Peyer's patch (tissue), 4 donors: Measurements from ENCODE around the gene ELOVL2.

Source experiments
- POLR2A ChIP-seq, 2 donors: fragments of 450-650 bp; IDR thresholded peaks; one replicate each; pipeline ENCODE4 v1.5.1; 2017; ENCODE audit warnings: antibody characterized with exemption in 2 of 2, mild to moderate bottlenecking in 2 of 2, moderate library complexity in 2 of 2
- TF ChIP-seq, protein P1 (sequence below), 6 experiments: fragments of 450-650 bp in 4 of 6; fragments of 200-600 bp in 2 of 6; sonication (generic) in 1 of 6; IDR thresholded peaks; one replicate each; pipeline ENCODE4 v1.5.1; 2017 to 2019; ENCODE audit warnings: antibody characterized with exemption in 6 of 6, mild to moderate bottlenecking in 3 of 6, moderate library complexity in 1 of 6

DNA sequence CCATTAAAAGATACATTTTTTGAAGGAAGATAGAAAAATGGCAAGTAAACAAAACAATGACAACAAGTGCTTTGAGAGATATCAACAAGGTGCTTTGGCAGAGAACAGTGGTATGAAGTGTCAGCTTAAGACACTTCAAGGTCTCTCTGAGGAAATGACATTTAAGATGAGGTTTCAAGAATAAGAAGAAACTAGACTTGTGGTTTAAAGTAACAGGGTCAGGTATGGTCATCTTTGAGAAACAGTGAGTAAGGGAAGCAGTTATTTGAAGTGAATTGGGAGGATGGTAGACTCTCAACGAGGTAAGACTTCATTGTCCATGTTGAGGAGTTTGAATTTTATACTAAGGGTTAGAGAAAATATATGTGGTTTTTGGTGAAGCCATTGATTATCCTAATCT, 79.4 kb downstream of the ELOVL2 start:
- no peak for TF ChIP-seq POLR2A (IDR thresholded peaks at IDR 0.05)
- TF ChIP-seq, protein P1, sequence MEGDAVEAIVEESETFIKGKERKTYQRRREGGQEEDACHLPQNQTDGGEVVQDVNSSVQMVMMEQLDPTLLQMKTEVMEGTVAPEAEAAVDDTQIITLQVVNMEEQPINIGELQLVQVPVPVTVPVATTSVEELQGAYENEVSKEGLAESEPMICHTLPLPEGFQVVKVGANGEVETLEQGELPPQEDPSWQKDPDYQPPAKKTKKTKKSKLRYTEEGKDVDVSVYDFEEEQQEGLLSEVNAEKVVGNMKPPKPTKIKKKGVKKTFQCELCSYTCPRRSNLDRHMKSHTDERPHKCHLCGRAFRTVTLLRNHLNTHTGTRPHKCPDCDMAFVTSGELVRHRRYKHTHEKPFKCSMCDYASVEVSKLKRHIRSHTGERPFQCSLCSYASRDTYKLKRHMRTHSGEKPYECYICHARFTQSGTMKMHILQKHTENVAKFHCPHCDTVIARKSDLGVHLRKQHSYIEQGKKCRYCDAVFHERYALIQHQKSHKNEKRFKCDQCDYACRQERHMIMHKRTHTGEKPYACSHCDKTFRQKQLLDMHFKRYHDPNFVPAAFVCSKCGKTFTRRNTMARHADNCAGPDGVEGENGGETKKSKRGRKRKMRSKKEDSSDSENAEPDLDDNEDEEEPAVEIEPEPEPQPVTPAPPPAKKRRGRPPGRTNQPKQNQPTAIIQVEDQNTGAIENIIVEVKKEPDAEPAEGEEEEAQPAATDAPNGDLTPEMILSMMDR (IDR thresholded peaks at IDR 0.05), result no peak
